ENCODE results near the gene SMARCC2. TPM values are rescaled to one million over a fixed set of nuclear protein-coding genes. Genes with fewer than 3 reads are reported as not detected.

The SMARCC2 gene
- total RNA-seq, 1 experiment from 2014 or later = 99.7 TPM

- BruUV-seq (replicated peaks) = no TSS peak
- TF ChIP-seq SRF (IDR thresholded peaks at IDR 0.05; ENCODE audit: low read depth) = no peak
- TF ChIP-seq, protein P1, sequence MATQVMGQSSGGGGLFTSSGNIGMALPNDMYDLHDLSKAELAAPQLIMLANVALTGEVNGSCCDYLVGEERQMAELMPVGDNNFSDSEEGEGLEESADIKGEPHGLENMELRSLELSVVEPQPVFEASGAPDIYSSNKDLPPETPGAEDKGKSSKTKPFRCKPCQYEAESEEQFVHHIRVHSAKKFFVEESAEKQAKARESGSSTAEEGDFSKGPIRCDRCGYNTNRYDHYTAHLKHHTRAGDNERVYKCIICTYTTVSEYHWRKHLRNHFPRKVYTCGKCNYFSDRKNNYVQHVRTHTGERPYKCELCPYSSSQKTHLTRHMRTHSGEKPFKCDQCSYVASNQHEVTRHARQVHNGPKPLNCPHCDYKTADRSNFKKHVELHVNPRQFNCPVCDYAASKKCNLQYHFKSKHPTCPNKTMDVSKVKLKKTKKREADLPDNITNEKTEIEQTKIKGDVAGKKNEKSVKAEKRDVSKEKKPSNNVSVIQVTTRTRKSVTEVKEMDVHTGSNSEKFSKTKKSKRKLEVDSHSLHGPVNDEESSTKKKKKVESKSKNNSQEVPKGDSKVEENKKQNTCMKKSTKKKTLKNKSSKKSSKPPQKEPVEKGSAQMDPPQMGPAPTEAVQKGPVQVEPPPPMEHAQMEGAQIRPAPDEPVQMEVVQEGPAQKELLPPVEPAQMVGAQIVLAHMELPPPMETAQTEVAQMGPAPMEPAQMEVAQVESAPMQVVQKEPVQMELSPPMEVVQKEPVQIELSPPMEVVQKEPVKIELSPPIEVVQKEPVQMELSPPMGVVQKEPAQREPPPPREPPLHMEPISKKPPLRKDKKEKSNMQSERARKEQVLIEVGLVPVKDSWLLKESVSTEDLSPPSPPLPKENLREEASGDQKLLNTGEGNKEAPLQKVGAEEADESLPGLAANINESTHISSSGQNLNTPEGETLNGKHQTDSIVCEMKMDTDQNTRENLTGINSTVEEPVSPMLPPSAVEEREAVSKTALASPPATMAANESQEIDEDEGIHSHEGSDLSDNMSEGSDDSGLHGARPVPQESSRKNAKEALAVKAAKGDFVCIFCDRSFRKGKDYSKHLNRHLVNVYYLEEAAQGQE (IDR thresholded peaks at IDR 0.05; ENCODE audit: low read depth) = no peak
- TF ChIP-seq JUND (IDR thresholded peaks at IDR 0.05) = no peak
- TF ChIP-seq ZBTB33 (IDR thresholded peaks at IDR 0.05; ENCODE audit: extremely low read depth, insufficient replicate concordance, low read length) = no peak
- TF ChIP-seq RAD21 (IDR thresholded peaks at IDR 0.05; ENCODE audit: low read depth) = no peak
- no peak for TF ChIP-seq ZNF274 (IDR thresholded peaks at IDR 0.05; ENCODE audit: low read depth, low read length)
- no peak for TF ChIP-seq CEBPB (IDR thresholded peaks at IDR 0.05; ENCODE audit: low read depth)
- no peak for TF ChIP-seq EGR1 (IDR thresholded peaks at IDR 0.05; ENCODE audit: low read depth)
- no peak for TF ChIP-seq FOSL1 (IDR thresholded peaks at IDR 0.05; ENCODE audit: low read depth)
- no peak for TF ChIP-seq POLR2AphosphoS5 (IDR thresholded peaks at IDR 0.05; ENCODE audit: low read depth, low read length)
- H4K20me1 ChIP-seq (ENCODE audit: insufficient read depth) = no peaks in the 10 kb centered on the region
- peaks cover 15 to 24% of the 10 kb centered on the region in 2 experiments; a peak in 3 of 4 replicates for H3K36me3 ChIP-seq (ENCODE audit: control insufficient read depth in 1 of 2, insufficient read depth in 2 of 2, low read length in 2 of 2)
- peaks cover 37% of the 10 kb centered on the region for H3K79me2 ChIP-seq (ENCODE audit: insufficient read depth, low read length)
- ChIA-PET CTCF (interaction anchor here (0.6 to 3.3 kb wide), 10 partner anchors 8 to 459 kb away, joined by 3 to 29 read pairs (median 9); partner anchors contain the start of genes ANKRD52, CD63, ESYT1 and ZC3H10), POLR2A (interaction anchor here (0.6 to 2.7 kb wide), 6 partner anchors 33 to 457 kb away, joined by 3 to 17 read pairs (median 4); partner anchors contain the start of genes ATP5F1B, ESYT1, RNF41 and ZC3H10), RAD21 (ENCODE audit: low non-redundant PET in 1 of 2, low total read pairs in 2 of 2, uncharacterized antibody in 2 of 2, unreplicated experiment in 2 of 2) (no interaction called here)
- peaks cover 17 to 27% of the 10 kb centered on the region in 2 experiments for H3K4me1 ChIP-seq (ENCODE audit: control insufficient read depth in 1 of 2, insufficient read depth in 2 of 2, low read length in 2 of 2)
- H3K9me3 ChIP-seq (ENCODE audit: control insufficient read depth in 1 of 2, insufficient read depth in 1 of 2, low read depth in 1 of 2, low read length in 2 of 2) = no peaks in the 10 kb centered on the region
- H3K27ac ChIP-seq (ENCODE audit: low read depth, low read length) = peak overlapping the region; percentile 84
- no peak overlapping the region for H2AFZ ChIP-seq (ENCODE audit: low read depth, low read length, poor library complexity, severe bottlenecking)
- no peak for DNase-seq (ENCODE audit: low read depth, low spot score)
- intact Hi-C loops (cut with micrococcal nuclease) = loop anchor here (1.0 kb wide), 2 partner anchors 69 to 141 kb away; no protein-coding TSS in a partner anchor
- peak; percentile 1; the same call in 1 of the 2 replicates for ATAC-seq
- no peaks in the 10 kb centered on the region for H3K9me2 ChIP-seq (ENCODE audit: insufficient read depth)
- peak overlapping the region; percentile 86 to 88 for H3K4me3 ChIP-seq (replicated peaks in 1 of 2; ENCODE audit: low read depth in 1 of 2, low read length in 2 of 2)
- H3K4me2 ChIP-seq (ENCODE audit: low read length) = peak overlapping the region; percentile 90
- H3K27me3 ChIP-seq (ENCODE audit: insufficient read depth, low read length) = no peaks in the 10 kb centered on the region
- peak overlapping the region; percentile 87 for H3K9ac ChIP-seq (ENCODE audit: low read length)
Observed at GRCh38 chr12:56188778-56189098, 545 bp downstream of the SMARCC2 start.
